Right lobe of liver (tissue), 6 donors: Measurements from ENCODE around the gene TDRD12. TPM values are rescaled to one million over a fixed set of nuclear protein-coding genes. Genes with fewer than 3 reads are reported as not detected.

Experiments used
- ATAC-seq, 4 donors: fragments of 200-7000 bp; cut with Tn5 transposase; one replicate each; pipeline ENCODE4 v1.9.1; 2020; ENCODE audit warnings: mild to moderate bottlenecking in 4 of 4, moderate library complexity in 4 of 4
- DNase-seq, 3 donors: peaks; one replicate each; pipeline ENCODE4 v3.0.0-alpha.2; 2020
- H3K27ac ChIP-seq, 3 donors: fragments of 200-600 bp; one replicate each; pipeline ENCODE4 v1.8.0; 2022
- H3K27me3 ChIP-seq, 2 donors: fragments of 200-600 bp; one replicate each; pipeline ENCODE4 v1.8.0; 2022
- H3K36me3 ChIP-seq, 4 donors: fragments of 200-600 bp; sonication (generic) in 1 of 4; one replicate each; pipeline versions ENCODE4 v1.5.1 to v1.8.0; 2017 to 2022; ENCODE audit warnings: control low read depth in 1 of 4
- H3K4me1 ChIP-seq, 4 donors: fragments of 200-600 bp; sonication (generic) in 1 of 4; one replicate each; pipeline versions ENCODE4 v1.5.1 to v1.8.0; 2017 to 2022; ENCODE audit warnings: control low read depth in 1 of 4
- H3K4me3 ChIP-seq, 3 donors: fragments of 200-600 bp; one replicate each; pipeline ENCODE4 v1.8.0; 2022
- H3K9me3 ChIP-seq, 4 donors: fragments of 200-600 bp; sonication (generic) in 1 of 4; one replicate each; pipeline versions ENCODE4 v1.5.1 to v1.8.0; 2017 to 2022; ENCODE audit warnings: control low read depth in 1 of 4
- CTCF ChIP-seq, 4 donors: fragments of 200-600 bp in 3 of 4; fragments of 450-650 bp in 1 of 4; IDR thresholded peaks; one replicate each; pipeline versions ENCODE4 v1.5.1 to v1.8.0; 2016 to 2022; ENCODE audit warnings: antibody characterized with exemption in 4 of 4, mild to moderate bottlenecking in 2 of 4
- POLR2A ChIP-seq: fragments of 450-650 bp; IDR thresholded peaks from one replicate; pipeline ENCODE4 v1.6.1; 2017; ENCODE audit warnings: antibody characterized with exemption, mild to moderate bottlenecking
- WGBS: methylation state at CpG from one replicate; pipeline ENCODE4 v1.1.6; 2018; ENCODE audit warnings: low coverage, low lambda C conversion rate; ENCODE audit not compliant: insufficient coverage; ENCODE audit errors: missing lambda C conversion rate; 5-methylcytosine and 5-hydroxymethylcytosine counted together
- intact Hi-C, 2 donors: fragments of 100-400 bp; cut with DNase I; formaldehyde crosslinking; loops; one replicate each; pipeline versions ENCODE4 v1.11.2 to v1.14.1; 2022
- long read RNA-seq: library from polyadenylated mRNA; unstranded; transcript quantifications from one replicate; pipeline ENCODE4 v2.0.0, GENCODE V29; 2019
- total RNA-seq, 6 experiments: library from RNA; depleted of rRNA in 2 of 6; stranded (reverse); fragments of >200 nt in 2 of 6; fragmentation: NEBNext Ultra II Directional in 3 of 6; extraction: Animal tissue kit (Norgen Biotek cat#: 25700) in 3 of 6; gene quantifications; one replicate each; pipeline versions ENCODE4 v1.1.0 to v1.2.4, GENCODE V29; 2016 to 2023
- donor health status: DM: no; HTN: yes; CAD: no.
- donor health status: DM: no; HTN: no; CAD: no.
- donor health status: DM: no; HTN: no; CAD: no.
- donor health status: DM: no; HTN: yes; CAD: no.
- donor health status: DM: no; HTN: yes; CAD: no.

The TDRD12 gene
- under 1 TPM in 1 of 6 experiments, not detected in 5; 0.17 TPM for total RNA-seq
- long read RNA-seq = 0 reads

GRCh38 chr19:32719611-32720059 lies at the start of gene TDRD12:
Gene TDRD12 (plus strand): TSS chr19:32719767. CDS start chr19:32720073, 306 bp downstream.
- Histone ChIP-seq H3K27me3 (no peaks in the 10 kb centered on the region), H3K4me3 (no peak within 1 kb of the TSS), H3K4me1 (no peaks in the 10 kb centered on the region), H3K27ac (no peak within 1 kb of the TSS), H3K9me3 (no peaks in the 10 kb centered on the region), H3K36me3 (no peaks in the 10 kb centered on the region)
- TF ChIP-seq CTCF (IDR thresholded peaks at IDR 0.05) = no peak
- TF ChIP-seq POLR2A = no peak
- ATAC-seq = peak in 1 of 4 donors; percentile 33
- intact Hi-C loops = no loop called here
- WGBS = 94% methylated on average over 6 of the region's 44 CpGs
- DNase-seq = no peak

- intact Hi-C loops = no loop called here
- DNase-seq (no peak), ATAC-seq (no peak)
- 64% methylated on average over 8 of the region's 14 CpGs for WGBS
- peaks cover 0 to 14% of the 10 kb centered on the region in 2 donors for H3K27me3 ChIP-seq
- TF ChIP-seq POLR2A (no peak), CTCF (IDR thresholded peaks at IDR 0.05) (no peak)
- H3K9me3 ChIP-seq = no peaks in the 10 kb centered on the region
- H3K27ac ChIP-seq = no peak overlapping the region
- no peak overlapping the region for H3K4me3 ChIP-seq
- H3K4me1 ChIP-seq = peaks cover 0 to 12% (median 0%) of the 10 kb centered on the region in 4 donors
- H3K36me3 ChIP-seq = no peaks in the 10 kb centered on the region
These were observed 47.5 kb upstream of the TDRD12 start for GRCh38 chr19:32671883-32672593.

- no peak overlapping the region for H3K4me3 ChIP-seq
- H3K4me1 ChIP-seq = peaks cover 0 to 12% (median 0%) of the 10 kb centered on the region in 4 donors
- ATAC-seq = no peak
- no peak overlapping the region for H3K27ac ChIP-seq
- no peaks in the 10 kb centered on the region for H3K9me3 ChIP-seq
- intact Hi-C loops = no loop called here
- no peak for TF ChIP-seq POLR2A
- TF ChIP-seq CTCF (IDR thresholded peaks at IDR 0.05) = no peak
- no peaks in the 10 kb centered on the region for H3K36me3 ChIP-seq
- DNase-seq = no peak
- peaks cover 0 to 16% of the 10 kb centered on the region in 2 donors for H3K27me3 ChIP-seq
- WGBS = no CpG with 5 or more reads among the region's 3 CpGs
These were observed 46.7 kb upstream of the TDRD12 start for GRCh38 chr19:32672841-32673240.

GRCh38 chr19:32673573-32673972 lies 46.0 kb upstream of the TDRD12 start:
- Histone ChIP-seq H3K36me3 (no peaks in the 10 kb centered on the region), H3K4me1 (peaks cover 0 to 12% (median 0%) of the 10 kb centered on the region in 4 donors), H3K9me3 (no peaks in the 10 kb centered on the region), H3K4me3 (no peak overlapping the region), H3K27ac (no peak overlapping the region), H3K27me3 (peaks cover 0 to 16% of the 10 kb centered on the region in 2 donors)
- DNase-seq = peak in 1 of 3 donors; percentile 37
- 88% methylated on average over 10 of the region's 10 CpGs for WGBS
- ATAC-seq = no peak
- intact Hi-C loops = no loop called here
- TF ChIP-seq POLR2A = no peak
- TF ChIP-seq CTCF (IDR thresholded peaks at IDR 0.05) = no peak
